SH-SY5Y (cell line): ENCODE data around the gene MDGA2.

Experiments
- GATA2 ChIP-seq: IDR thresholded peaks from 2 replicates; pipeline ENCODE4 v1.6.1; 2011; ENCODE audit warnings: mild to moderate bottlenecking, low read depth, low read length
- GATA3 ChIP-seq: IDR thresholded peaks from 2 replicates; pipeline ENCODE4 v1.6.1; 2011; ENCODE audit warnings: low read depth, mild to moderate bottlenecking, low read length, moderate library complexity

Gene MDGA2

GRCh38 chr14:47549886-47550285 lies 125.5 kb downstream of the MDGA2 start:
- TF ChIP-seq GATA2 (no peak), GATA3 (no peak)

- TF ChIP-seq GATA3 (no peak), GATA2 (no peak)
These were observed 131.9 kb downstream of the MDGA2 start for GRCh38 chr14:47543459-47543858.

- TF ChIP-seq GATA2, result no peak
- no peak for TF ChIP-seq GATA3
These were observed 133.7 kb downstream of the MDGA2 start for GRCh38 chr14:47541662-47542061.

GRCh38 chr14:47539031-47539461 lies 136.4 kb downstream of the MDGA2 start:
- TF ChIP-seq GATA2 (no peak), GATA3 (no peak)

- TF ChIP-seq GATA3, result no peak
- no peak for TF ChIP-seq GATA2
These were observed 139.1 kb downstream of the MDGA2 start for GRCh38 chr14:47536341-47536740.

GRCh38 chr14:47526591-47527244 lies 148.7 kb downstream of the MDGA2 start:
- TF ChIP-seq GATA2, result no peak

GRCh38 chr14:47524524-47524923 lies 150.9 kb downstream of the MDGA2 start:
- TF ChIP-seq GATA3 (no peak), GATA2 (no peak)

- TF ChIP-seq GATA3 (no peak), GATA2 (no peak)
These were observed 155.0 kb downstream of the MDGA2 start for GRCh38 chr14:47520382-47520781.

- TF ChIP-seq GATA3, result no peak
- TF ChIP-seq GATA2, result no peak
These were observed 163.6 kb downstream of the MDGA2 start for GRCh38 chr14:47511829-47512228.

- no peak for TF ChIP-seq GATA3
- TF ChIP-seq GATA2, result no peak
These were observed 165.4 kb downstream of the MDGA2 start for GRCh38 chr14:47509957-47510356.

GRCh38 chr14:47507861-47508260 lies 167.5 kb downstream of the MDGA2 start:
- TF ChIP-seq GATA3, result no peak
- no peak for TF ChIP-seq GATA2

- TF ChIP-seq GATA3, result no peak
- TF ChIP-seq GATA2, result no peak
These were observed 175.0 kb downstream of the MDGA2 start for GRCh38 chr14:47500369-47500768.

GRCh38 chr14:47490766-47491165 lies 184.6 kb downstream of the MDGA2 start:
- no peak for TF ChIP-seq GATA3
- no peak for TF ChIP-seq GATA2

GRCh38 chr14:47490353-47490752 lies 185.1 kb downstream of the MDGA2 start:
- TF ChIP-seq GATA3, result no peak
- TF ChIP-seq GATA2, result no peak

- TF ChIP-seq GATA2 (no peak), GATA3 (no peak)
These were observed 190.0 kb downstream of the MDGA2 start for GRCh38 chr14:47485421-47485820.

GRCh38 chr14:47483449-47483848 lies 192.0 kb downstream of the MDGA2 start:
- TF ChIP-seq GATA2, result no peak
- TF ChIP-seq GATA3, result no peak
